Adipose tissue (tissue), 3 donors: Measurements from ENCODE around the gene GPNMB. TPM values are rescaled to one million over a fixed set of nuclear protein-coding genes. Genes with fewer than 3 reads are reported as not detected.

Source experiments
- H3K27ac ChIP-seq: one replicate; pipeline ENCODE4 v1.5.1; 2013; ENCODE audit warnings: low read depth, low read length
- WGBS, 3 donors: extraction: QIAGEN DNeasy Blood & Tissue Kit; methylation state at CpG; one replicate each; pipeline ENCODE4 v1.1.7; 2013; 5-methylcytosine and 5-hydroxymethylcytosine counted together
- polyA plus RNA-seq, 3 donors: library from polyadenylated mRNA; stranded (reverse); fragments of 200-250 nt; gene quantifications; one replicate each; pipeline ENCODE4 v1.2.3, GENCODE V29; 2013
- donor health status: healthy with polysubstance abuse.
- donor health status: Bipolar disorder and iron deficiency.
- donor health status: healthy.

GPNMB gene
- polyA plus RNA-seq, 3 donors: 4.8 to 59.2 (median 41.1) TPM

GRCh38 chr7:23260371-23260770 lies 13.8 kb downstream of the GPNMB start:
- no peak overlapping the region for H3K27ac ChIP-seq
- 74 to 84% (median 83%) methylated on average over 10 of the region's 10 CpGs for WGBS, 3 donors

- H3K27ac ChIP-seq: no peak overlapping the region
- 4 to 10% (median 9%) methylated on average over 7 of the region's 7 CpGs for WGBS, 3 donors
These were observed 15.4 kb downstream of the GPNMB start for GRCh38 chr7:23261843-23262452.

GRCh38 chr7:23264916-23265458 lies 18.4 kb downstream of the GPNMB start:
- no peak overlapping the region for H3K27ac ChIP-seq
- WGBS, 3 donors: 74 to 80% (median 78%) methylated on average over 7 of the region's 7 CpGs

GRCh38 chr7:23266918-23267317 lies 20.3 kb downstream of the GPNMB start:
- H3K27ac ChIP-seq: no peak overlapping the region
- 81 to 98% (median 89%) methylated on average over 2 of the region's 2 CpGs for WGBS, 3 donors

- no peak overlapping the region for H3K27ac ChIP-seq
- 89 to 91% (median 89%) methylated on average over 2 of the region's 2 CpGs for WGBS, 3 donors
These were observed 20.8 kb downstream of the GPNMB start for GRCh38 chr7:23267357-23267756.

- no peak overlapping the region for H3K27ac ChIP-seq
- 93 to 97% (median 94%) methylated on average over 2 of the region's 2 CpGs for WGBS, 3 donors
These were observed 21.6 kb downstream of the GPNMB start for GRCh38 chr7:23268167-23268566.

- 86 to 94% (median 91%) methylated on average over 4 of the region's 4 CpGs for WGBS, 3 donors
- H3K27ac ChIP-seq: no peak overlapping the region
These were observed 22.2 kb downstream of the GPNMB start for GRCh38 chr7:23268746-23269145.

GRCh38 chr7:23272275-23272674 lies 25.7 kb downstream of the GPNMB start:
- H3K27ac ChIP-seq: no peak overlapping the region
- 92 to 98% (median 94%) methylated on average over 2 of the region's 2 CpGs for WGBS, 3 donors

DNA sequence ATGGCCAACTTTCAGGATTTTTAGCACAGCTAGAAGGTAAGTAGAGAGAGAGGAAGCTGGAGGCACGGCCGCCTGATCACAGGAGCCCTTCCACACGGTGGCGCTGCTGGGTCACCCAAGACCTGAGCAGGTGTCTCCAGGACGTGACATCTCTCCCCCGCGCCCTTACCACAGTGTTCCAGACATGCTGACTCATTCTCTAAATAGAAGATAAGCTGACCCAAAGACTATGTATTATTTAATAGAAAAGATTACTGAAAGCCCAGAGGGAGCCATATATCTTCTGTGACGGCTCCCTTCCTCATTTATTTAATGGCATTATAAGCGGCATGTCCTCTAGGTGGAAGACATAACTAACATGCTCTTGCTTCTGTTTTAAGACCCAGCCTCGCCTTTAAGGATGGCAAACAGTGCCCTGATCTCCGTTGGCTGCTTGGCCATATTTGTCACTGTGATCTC lies 26.6 kb downstream of the GPNMB start:
- WGBS, 3 donors: 4 to 16% (median 14%) methylated on average over 11 of the region's 11 CpGs
- no peak overlapping the region for H3K27ac ChIP-seq

DNA sequence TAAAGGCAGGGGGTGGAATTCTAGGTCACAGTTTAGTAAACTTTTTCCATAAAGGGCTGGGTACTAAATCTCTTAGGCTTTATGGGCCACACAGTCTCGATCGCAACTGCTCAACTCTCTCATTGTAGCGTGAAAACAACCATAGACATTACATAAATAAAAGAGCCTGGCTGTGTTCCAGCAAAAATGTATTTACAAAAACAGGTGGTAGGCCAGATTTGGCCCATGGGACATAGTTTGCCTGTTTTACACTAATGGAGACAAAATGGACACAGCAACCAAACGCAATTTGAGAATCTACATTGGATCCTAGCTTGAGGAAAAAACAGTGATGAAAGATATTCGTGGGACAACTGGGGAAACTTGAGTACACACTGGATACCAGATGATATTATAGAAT lies 29.3 kb downstream of the GPNMB start:
- H3K27ac ChIP-seq: no peak overlapping the region
- 73 to 82% (median 74%) methylated on average over 5 of the region's 5 CpGs for WGBS, 3 donors

DNA sequence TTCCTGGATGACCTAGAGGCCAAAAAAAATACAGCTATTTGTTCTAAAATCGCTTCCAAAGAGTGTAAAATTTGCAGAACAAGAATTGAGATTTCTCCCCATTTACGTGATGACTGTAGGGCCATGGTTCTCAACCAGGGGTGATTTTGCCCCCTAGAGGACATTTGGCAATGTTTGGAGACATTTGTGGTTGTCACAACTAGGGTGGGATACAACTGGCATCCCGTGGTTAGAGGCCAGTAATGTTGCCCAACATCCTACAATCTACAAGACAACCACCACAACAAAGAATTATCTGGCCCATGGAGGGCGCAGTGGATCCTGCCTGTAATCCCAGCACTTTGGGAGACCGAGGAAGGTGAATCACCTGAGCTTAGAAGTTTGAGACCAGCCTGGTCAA lies 29.8 kb downstream of the GPNMB start:
- WGBS, 3 donors: 52 to 69% (median 60%) methylated on average over 5 of the region's 5 CpGs
- H3K27ac ChIP-seq: no peak overlapping the region

DNA sequence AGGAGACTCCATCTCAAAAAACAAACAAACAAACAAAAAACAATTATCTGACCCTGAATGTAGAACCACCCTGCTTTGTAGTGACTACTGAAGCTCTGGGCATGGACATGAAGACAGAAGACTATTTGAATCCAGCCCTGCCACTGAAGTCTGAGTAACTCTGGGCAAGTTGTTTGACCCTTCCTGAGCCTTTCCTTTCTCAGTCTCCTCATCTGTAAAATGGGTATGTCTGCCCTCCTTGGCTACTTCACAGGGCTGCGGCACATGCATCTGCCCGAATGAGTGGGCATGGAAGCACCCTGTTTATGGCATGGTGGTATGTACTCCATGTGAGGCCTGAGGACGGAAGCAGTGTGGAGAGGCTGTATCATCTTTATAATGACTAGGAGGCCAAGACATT lies 30.4 kb downstream of the GPNMB start:
- H3K27ac ChIP-seq: no peak overlapping the region

GRCh38 chr7:23277359-23277989 lies 30.9 kb downstream of the GPNMB start:
- WGBS, 3 donors: 33 to 37% (median 36%) methylated on average over 6 of the region's 6 CpGs
- H3K27ac ChIP-seq: no peak overlapping the region

More for the DNA sequence above, 30.4 kb downstream of the GPNMB start:
- WGBS, 3 donors: 76 to 85% (median 83%) methylated on average over 3 of the region's 3 CpGs

DNA sequence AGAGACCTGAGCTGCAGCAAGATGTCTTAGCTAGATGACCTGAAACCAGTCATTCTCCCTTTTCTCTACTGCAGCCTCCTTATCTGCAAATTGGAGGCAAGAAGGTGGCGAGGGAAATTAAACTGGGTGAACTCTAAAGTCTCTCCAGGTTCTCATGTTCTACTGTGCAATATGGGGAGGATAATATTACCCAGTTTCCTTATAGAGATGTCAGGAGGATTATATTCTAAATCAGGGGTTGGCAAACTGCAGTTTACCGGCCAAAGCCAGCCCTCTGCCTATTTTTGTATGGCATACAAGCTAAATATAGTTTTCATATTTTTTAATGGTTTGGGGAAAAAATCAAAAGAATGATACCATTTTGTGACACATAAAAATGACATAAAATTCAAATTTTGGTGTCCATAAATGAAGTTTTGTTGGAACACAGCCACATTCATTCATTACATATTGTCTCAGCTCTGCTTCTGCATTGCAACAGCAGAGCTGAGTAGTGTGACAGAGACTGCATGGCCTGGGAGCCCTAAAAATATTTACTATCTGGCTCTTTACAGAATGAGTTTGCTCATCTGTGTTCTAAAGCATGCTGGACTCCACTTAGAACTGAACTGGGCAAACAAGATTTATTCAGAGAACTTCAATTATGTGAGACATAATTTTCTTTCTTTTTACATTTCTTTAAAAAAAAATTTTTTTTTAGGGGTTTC lies 33.4 kb downstream of the GPNMB start:
- 91 to 97% (median 94%) methylated on average over 2 of the region's 2 CpGs for WGBS, 3 donors
- H3K27ac ChIP-seq: no peak overlapping the region

DNA sequence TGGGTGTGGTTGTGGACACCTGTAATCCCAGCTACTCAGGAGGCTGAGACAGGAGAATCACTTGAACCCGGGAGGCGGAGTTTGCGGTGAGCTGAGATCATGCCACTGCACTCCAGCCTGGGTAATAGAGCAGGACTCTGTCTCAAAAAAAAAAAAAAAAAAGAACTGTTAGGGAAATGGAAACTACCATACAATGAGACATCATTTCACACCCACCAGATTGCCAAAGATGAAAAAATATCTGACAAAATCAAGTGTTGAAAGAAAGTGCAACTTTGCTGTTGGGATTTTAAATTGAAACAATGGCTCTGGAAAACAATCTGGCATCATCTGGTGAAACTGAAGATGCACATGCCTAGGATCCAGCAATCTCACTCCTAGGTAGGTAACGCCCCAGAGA lies 36.5 kb downstream of the GPNMB start:
- WGBS, 3 donors: 91 to 98% (median 95%) methylated on average over 4 of the region's 4 CpGs
- H3K27ac ChIP-seq: no peak overlapping the region

- H3K27ac ChIP-seq: no peak overlapping the region
- WGBS, 3 donors: 92 to 94% (median 93%) methylated on average over 2 of the region's 2 CpGs
These were observed 38.3 kb downstream of the GPNMB start for GRCh38 chr7:23284871-23285270.

DNA sequence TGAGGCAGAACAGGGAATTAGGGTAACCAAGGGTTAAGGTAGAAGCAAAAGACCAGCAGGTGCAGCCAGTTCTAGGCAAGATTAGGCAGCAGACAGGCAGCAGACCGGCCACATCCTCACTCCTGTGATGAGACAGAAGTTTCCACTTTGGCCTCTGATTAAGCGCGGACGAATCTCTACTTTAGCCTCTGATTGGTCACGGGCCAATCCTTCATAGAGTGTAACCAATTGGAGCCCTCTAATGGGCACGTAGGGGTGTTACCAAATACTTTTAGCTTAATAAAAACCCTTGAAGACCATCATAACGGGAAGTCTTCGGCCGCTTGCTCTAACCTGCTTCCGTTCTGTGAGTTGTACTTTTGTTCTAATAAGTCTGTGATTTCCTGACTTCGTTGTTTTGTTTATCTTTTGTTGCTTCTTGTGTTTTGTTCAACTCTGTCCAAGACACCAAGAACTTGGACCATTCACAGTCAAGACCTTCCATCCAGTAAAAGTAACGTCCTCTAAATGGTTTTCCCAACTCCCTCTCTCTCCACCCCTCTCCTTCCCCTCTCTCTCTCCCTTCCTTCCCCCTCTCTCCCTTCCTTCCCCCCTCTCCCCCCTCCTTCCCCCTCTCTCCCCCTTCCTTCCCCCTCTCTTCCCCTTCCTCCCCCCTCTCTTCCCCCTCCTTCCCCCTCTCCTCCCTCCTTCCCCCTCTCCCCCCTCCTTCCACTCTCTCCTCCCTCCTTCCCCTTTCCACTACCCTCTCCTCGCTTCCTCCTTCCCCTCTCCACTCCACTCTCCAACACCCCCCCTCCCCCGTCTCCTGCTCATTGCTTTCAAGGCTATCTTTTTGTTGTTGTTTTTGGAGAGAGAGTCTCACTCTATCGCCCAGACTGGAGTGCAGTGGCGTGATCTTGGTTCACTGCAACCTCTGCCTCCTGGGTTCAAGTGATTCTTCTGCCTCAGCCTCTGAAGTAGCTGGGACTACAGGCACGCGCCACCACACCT lies 39.4 kb downstream of the GPNMB start:
- 78 to 87% (median 82%) methylated on average over 17 to 18 of the region's 18 CpGs for WGBS, 3 donors
- H3K27ac ChIP-seq: no peak overlapping the region

- WGBS, 3 donors: 60 to 92% (median 74%) methylated on average over 5 of the region's 5 CpGs
- H3K27ac ChIP-seq: no peak overlapping the region
These were observed 41.0 kb downstream of the GPNMB start for GRCh38 chr7:23287612-23288011.
